HG02623 (cell line): ENCODE data around the gene IDI2.
A peak's percentile ranks its signal among the peaks of the same experiment; 100 is the strongest.
"Not testable (repeated sequence)": the region's sequence is repeated elsewhere in the genome, so short reads cannot be mapped to it uniquely, and the experiment has no call there.

Experiments used
- ATAC-seq: cut with Tn5 transposase; IDR thresholded peaks from one replicate; pipeline ENCODE4 v1.9.1; 2021; ENCODE audit warnings: moderate library complexity; ENCODE audit not compliant: unreplicated experiment

IDI2 gene

DNA sequence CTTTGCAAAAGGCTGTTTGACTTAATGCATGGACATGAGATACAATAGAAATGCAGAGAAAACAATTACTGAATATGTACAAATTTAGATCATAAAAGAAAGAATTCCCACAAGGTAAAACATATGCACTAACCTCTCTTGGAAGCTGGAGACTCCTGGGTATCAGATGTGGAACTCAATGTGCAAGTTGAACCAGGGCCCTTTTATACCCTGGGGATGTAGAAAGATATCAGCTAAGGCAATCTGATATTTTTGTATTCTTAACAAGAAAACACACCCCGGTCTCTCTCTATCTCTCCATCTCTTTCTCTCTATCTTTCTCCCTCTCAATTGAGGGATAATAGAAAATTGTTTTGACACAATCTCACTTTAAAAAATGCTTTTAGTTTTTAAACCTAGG is at the start of gene IDI2:
Gene IDI2, minus strand, starts transcription at position 177 of the 400 bp plus-strand sequence. CDS start 1,136 bp downstream, outside the sequence.
- ATAC-seq = no peak

DNA sequence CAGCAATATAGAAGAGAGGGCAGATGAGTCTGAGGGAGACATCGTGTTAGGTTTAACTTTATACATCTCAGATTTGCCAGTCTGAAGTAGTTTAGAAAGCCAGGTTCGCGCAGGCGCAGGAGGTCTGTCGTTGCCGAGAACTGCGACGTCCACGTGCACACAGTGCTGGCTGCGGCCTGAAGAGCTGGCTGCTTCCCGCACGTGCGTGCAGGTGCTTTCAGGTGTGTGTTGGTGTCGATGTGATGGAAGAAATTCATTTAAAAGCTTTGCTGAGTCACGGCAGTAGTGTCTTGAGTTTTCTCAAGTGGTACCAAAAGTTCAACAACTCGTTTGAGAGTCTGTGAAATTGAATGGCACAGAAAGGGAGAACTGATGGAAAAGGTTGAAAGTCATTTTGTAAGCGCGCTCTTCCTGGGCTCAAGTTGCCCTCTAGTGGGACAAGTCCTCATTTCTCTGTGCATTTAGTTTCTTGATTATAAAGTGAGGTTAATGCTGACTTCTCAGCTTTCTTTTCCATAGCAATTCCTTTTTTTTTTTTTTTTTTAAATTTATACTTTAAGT is 49.2 kb upstream of the IDI2 start:
- ATAC-seq = no peak

DNA sequence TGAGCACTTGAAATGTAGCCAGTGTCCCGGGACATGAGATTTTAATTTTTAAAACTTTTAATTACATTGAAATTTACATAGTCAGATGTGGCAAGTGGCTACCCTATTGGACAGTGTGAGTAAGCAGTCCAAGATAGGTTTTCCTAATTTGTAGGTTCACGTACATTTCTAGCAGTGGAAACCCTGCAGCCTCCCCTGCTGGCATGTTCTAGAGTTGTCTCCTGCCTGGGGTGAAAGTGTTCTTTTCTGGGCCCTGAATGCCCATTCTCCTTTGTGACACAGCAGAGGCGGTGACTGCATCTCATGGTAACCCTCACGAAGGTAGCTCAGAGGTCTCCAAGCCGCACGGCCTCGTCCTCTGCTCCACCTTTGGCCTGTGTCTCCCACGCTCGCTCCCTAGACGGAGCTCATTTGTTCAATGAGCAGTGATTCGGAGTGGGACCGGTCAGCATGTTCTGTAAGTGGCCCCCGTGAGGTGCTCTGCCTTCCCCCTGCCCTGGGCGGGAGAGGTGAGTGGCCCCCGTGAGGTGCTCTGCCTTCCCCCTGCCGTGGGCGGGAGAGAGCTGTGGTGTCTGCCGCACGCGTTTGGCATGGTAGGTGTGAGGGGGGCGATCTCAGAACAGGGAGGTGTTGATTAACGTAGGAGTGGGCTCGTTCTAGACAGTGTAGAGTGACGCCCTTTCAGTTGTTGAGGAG is 48.5 kb upstream of the IDI2 start:
- no peak for ATAC-seq

DNA sequence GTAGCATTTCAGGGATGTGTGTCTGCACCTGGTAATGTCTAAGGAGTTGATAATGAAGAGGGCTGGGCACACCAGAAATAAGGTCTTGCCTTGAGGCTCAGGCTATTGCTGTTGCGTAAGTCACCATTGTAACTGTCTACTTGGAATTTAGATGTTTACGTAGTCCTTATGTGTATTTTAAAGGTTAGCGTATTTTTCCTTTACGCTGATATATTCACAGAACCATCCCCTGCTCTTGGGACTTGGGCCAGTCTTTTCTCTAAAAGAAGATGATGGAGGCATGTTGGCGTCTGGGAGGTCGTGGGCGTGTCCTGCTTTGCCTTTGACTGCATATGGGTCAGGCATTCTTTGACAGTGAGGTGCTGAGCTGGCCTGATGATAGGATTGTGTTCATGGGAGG is 45.3 kb upstream of the IDI2 start:
- ATAC-seq = no peak

DNA sequence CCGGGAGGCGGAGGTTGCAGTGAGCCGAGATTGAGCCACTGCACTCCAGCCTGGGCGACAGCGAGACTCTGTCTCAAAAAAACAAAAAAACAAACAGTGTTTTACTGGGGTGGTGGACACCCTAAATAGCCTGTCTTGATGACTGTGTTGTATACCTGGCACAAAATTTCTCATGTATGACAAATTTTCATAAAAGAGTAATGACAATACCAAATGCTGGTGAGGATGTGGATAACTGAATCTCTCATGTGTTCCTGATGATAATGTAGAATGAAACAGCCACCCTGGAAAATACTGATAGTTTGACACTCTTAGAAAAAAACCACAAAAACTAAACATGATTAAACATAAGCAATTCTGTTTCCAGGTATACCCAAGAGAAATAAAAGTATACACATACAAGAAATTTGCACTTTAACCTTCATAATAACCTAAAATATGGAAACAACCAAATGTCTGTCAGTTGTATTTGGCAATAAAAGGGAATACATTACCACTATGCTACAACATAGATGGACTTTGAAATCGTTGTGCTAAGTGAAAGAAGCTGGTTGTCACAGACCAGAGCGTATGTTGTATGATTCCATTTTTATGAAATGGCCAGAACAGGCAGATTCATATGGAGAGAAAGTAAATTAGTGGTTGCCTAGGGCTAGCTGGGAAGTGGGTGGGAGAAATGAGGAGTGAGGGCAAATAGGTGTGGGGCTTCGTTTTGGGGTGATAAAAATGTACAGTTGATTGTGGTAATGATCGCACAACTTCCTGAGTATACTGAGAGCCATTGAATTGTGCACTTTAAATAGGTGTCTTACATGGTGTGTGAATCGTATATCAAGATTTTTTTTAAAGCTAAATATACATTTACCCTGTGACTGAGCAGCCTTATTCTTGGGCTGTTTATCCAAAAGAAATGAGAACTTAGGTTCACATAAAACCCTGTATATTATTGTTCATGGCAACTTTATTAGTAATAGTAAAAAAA is 43.0 kb upstream of the IDI2 start:
- no peak for ATAC-seq

DNA sequence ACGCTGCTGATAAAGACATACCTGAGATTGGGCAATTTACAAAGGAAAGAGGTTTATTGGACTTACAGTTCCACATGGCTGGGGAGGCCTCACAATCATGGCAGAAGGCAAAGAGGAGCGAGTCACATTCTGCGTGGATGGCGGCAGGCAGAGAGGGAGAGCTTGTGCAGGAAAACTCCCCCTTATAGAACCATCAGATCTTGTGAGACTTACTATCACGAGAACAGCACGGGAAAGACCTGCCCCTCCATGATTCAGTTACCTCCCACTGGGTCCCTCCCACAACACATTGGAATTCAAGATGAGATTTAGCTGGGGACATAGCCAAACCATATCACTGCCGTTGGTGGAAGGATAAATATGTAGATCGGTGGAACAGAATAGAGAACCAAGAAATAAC is 41.1 kb upstream of the IDI2 start:
- ATAC-seq = not testable (repeated sequence)

DNA sequence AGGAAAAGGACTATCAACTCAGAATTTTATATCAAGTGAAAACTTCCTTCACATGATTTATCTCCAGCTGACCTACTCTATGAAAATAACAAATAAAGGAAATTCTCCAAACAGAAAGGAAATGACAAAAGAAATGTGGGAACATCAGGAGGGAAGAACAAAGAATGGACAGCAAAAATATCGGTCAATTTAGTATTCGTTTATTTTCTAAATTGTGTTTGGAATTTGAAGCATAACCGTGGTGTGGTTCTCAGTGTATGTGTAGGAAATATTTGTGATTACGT is 39.2 kb upstream of the IDI2 start:
- ATAC-seq = no peak

DNA sequence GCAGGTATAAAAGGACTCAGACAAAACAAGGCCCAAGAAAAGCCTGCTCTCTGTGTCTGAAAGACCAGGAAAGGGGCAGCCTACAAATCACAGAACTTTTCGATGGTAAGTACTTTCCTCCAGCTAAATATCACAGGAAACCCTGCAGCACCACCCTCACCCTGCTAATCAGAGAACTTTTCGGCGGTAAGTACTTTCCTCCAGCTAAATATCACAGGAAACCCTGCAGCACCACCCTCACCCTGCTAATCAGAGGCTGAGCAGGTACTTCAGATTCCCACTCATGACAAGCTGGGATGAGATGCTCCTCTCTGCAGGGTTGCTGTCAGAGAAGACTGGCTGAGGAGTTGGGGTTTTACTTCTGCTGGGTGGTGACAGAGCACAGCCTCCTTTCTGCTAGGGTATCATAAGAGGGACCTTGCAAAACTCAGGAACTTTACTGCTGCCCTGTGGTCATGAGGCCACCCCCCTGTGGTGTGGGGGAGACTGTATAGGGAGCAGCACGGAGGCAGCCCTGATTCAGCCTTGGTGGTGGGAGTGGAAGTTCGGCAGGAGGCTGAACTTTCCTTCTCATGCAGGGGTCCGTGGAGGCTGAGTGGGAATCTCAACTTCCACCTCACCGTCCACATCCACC is 37.7 kb upstream of the IDI2 start:
- ATAC-seq = no peak

DNA sequence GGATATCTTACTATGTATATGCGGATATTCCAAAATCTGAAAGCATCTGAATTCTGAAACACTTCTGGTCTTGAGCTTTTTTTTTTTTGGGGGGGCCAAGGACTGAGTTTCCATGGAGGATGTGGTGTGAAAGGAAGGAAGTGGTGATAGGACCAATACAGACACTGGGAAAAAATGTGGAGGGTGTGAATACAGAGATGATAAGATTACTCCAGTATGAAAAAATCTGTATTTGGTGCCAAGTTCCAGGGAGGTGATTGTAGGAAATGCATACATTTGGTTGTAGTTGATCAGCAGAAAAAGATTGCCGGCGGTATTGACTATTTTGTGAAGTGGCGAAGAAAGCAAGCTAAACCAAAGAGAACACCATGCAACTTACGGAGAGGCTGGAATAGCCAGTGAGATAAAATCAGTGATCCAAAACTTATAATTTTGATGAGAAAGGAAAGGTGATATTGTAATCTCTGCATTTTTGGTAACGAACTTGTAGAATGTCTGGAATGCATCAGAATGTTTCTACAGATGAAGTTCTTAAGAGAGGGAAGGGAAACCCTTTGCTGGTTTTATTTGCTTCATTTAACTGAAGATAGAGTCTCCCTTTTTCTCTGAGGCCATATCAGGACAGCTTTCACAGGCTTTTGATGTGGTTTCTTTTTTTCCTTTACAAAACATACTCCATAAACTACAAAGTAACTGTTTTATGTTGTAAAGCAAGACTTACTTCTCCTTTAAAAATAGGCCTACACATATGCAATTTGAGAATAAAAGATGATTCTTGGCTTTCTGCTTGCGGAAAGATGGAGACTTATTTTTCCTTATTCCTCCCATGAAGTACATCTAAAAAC is 36.5 kb upstream of the IDI2 start:
- no peak for ATAC-seq

DNA sequence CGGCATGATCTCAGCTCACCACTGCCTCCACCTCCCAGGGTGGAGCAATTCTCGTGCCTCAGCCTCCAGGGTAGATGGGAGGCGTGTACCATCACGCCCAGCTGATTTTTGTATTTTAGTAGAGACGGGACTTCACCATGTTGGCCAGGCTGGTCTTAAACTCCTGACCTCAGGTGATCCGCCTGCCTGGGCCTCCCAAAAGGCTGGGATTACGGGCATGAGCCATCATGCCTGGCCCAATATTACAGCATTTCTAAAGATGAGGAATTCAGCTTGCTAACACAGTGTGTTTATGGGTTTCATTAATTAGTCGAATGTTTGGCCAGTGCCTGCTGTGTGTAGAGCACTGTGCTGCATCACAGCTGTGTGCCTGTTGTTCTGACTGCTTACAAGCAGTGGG is 34.2 kb upstream of the IDI2 start:
- no peak for ATAC-seq

DNA sequence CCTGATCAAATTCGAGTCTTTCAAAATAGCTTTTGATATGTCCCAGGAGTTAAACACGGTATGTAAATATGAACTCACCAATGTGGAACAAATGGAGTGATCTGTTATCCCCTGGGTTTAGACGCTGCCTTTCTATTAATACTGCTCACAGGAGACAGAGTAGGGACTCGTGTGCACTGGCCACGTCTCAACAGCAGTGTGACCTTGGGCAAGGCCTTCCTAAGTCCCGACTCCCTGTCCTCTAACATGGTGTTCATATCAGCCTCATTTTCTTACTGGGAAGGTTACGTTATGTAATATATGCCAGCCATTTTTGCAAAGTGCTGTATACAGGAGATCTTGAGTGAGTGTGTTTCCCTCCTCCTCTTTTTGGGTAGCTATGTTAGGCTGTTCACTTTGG is 32.4 kb upstream of the IDI2 start:
- no peak for ATAC-seq

DNA sequence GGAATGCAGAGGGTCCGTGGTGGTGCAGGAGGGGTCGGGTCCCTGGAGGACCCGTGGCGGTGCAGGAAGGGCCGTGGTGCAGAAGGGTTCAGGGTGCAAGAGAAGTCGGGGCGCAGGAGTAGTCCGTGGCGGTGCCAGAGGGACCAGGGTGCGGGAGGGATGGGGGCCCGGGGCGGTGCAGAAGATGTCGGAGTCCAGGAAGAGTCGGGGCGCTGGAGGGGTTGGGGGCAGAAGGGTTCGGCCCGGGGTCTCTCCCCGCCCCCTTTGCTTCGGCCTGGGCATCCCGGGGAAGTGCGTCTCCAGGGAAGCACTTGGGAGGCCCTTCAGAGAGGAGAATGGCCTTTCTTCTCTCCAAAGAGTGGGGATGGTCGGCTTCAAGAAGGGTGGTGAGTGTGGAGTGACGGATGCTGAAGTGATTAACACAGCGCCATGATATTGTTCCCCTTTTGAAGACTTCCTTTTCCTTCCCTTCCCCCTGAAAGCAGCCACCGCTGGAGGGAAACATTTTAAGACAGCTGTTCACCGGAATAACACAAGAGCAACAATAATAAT is 31.5 kb upstream of the IDI2 start:
- no peak for ATAC-seq

DNA sequence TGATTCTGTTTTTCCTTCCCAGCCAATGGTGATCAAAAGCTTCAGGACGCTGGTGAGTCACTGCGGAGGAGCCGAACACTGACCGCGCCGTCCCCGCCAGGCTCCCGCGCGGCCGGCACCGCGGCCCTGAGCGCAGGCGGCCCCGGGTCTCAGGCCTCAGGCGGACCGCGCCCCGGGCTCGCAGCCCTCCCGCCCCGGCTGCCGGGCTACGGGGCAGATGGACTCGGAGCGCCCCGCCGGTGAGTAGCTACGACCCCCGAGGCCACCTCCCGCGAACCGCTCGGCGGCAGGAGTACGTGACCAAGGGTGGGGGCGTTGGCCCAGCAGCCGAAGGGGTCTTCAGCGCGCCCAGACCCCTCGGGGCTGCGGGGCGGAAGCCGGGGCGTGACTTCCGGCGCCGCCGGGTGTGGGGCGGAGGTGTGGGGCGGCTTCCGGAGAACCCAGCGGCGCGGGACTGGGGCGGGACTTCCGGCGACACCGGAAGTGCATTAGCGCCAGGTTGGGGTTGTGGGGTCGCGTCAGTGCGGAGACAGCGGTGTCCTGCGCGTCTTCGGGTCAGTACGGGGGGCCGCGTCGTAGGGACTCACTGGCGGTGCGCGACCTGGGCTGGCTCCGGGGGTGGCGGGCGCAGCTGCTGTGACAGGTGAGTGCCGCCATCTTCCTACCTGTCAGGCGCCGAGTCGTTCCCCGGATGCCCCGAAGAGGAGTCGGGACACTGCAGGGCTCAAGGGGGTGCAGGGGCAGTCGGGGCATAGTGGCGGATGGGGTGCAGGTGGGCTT is 30.9 kb upstream of the IDI2 start, which contains the start of gene WDR37:
Gene WDR37, plus strand, starts transcription at position 60 of the 780 bp plus-strand sequence. CDS start 15,771 bp downstream, outside the sequence.
- peak; percentile 94 for ATAC-seq

DNA sequence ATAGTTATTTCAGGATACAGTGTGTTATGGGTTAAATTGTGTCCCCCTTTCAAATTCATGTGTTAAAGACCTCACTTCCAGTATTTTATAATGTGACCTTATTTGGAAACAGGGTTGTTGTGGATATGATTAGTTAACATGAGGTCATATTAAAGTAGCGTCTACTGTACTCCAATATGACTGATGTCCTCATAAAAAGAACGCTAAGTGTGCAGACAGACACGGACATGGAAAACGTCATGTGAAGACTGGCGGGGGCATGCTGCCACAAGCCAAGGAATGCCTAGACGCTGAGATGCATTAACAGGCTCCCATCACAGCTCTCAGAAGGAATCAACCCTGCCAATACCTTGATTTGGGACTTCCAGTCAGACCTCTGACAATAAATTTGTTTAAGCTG is 29.0 kb upstream of the IDI2 start:
- no peak for ATAC-seq

DNA sequence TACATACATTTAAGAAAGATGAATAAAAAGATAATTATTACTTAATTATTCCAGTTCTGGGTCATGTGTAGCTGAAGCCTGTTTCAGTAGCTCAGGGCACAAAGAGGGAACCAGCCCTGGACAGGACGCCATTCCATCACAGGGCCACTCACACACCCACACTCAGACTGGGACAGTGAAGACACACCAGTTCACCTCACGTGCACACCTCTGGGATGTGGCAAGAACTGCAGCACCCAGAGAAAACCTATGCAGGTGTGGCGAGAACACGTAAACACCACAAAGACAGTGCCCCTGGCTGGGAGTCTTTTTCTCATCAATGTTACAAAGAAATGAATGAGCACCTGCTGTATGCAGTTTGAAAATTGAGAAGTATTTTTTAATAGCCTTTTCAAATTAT is 24.9 kb upstream of the IDI2 start:
- no peak for ATAC-seq

DNA sequence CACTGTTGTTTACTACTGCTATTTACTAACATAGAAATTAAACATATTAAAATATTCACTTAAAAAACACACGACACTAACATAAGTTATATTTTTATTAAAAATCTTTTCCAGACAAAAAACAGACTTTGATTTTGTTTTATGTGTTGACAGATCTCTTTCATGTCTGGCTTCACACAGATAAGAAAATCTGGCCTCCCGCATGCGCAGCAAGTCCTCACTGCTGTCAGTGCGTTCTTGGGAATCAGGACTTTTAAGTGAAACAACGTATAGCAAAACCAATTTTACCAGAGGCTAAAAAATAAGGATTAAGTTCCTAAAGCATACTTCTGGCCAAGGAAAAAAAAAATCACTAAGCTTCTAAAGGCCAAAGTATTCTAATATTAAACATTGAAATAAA is 24.5 kb upstream of the IDI2 start:
- no peak for ATAC-seq

DNA sequence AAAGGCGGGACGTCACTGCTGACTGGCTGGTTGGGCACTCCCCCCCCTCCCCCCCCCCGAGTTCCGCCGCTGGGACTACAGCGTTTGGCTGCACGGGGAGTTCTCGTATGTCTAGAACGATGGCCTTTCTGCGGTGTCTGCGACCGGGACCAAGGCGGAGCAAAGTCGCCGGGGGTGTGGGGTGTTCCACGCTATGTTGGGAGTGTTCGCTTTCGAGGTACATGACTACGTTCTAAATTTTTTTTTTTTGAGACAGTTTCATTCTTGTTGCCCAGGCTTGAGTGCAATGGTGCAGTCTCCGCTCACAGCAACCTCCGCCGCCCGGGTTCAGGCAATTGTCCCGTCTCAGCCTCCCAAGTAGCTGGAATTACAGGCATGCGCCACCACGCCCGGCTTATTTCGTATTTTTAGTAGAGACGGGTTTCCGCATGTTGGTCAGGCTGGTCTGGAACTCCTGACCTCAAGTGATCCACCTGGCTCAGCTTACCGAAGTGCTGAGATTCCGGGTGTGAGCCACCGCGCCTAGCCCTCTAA is 23.8 kb upstream of the IDI2 start:
- no peak for ATAC-seq

DNA sequence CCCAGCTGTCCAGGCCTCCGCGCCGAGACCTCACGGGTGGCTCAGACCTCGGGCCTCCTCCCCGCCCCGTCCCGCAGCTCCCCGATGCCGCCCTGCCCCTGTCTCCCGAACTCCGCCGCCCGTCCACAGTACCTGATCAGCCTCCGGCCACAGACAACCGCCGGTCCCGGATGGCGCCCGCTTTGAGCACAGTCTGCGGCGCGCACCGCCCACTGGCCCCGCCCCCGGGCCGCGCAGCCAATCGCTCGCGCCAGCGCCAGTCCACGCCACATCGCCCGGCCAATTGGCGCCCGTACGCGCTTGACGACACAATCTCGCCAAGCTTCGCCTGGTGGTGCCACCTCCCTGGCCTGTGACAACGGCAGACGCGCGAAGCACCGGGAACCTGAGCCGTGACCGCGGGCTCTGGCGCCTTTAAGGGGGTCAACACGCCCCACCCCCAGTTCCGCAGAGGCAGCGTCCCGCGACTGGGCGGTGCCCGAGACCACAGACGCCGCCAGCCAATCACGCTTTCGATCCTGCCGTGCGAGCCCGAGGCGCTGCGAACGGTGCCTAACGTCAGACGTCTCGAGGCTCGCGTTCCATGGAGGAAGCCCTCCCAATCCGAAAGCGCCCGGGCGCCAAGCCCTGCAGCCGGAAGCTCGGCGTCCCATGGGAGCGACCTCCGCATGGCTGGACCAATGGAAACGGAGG is 23.2 kb upstream of the IDI2 start, which contains the start of gene IDI1:
Gene IDI1, minus strand, starts transcription at position 388 of the 693 bp plus-strand sequence. Its CDS starts 116 bp downstream, at position 272.
- peak; percentile 78 for ATAC-seq
